Measurements from ENCODE around the gene PDF. TPM values are rescaled to one million over a fixed set of nuclear protein-coding genes. Genes with fewer than 3 reads are reported as not detected.

Gene PDF
- total and polyA plus RNA-seq, 2 donors (not counting 1 experiment from before 2014, with no cell fraction given) = 8.7 to 14.4 TPM

GRCh38 chr16:69338557-69339288 lies 8.3 kb upstream of the PDF start:
- Histone ChIP-seq H3K79me2 (ENCODE audit: control insufficient read depth, insufficient read depth, low read length) (peaks cover 39% of the 10 kb centered on the region), H3K9ac (ENCODE audit: insufficient read depth, low read length) (peak overlapping the region; percentile 73), H3K4me3 (replicated peaks in 1 of 4; ENCODE audit: control extremely low read depth in 1 of 4, insufficient read depth in 1 of 4, low read depth in 3 of 4, low read length in 4 of 4) (peak overlapping the region; percentile 40 to 88 (median 80)), H3K4me1 (ENCODE audit: control insufficient read depth, extremely low read depth, insufficient read depth, low read length) (peaks cover 6% of the 10 kb centered on the region), H3K36me3 (ENCODE audit: control insufficient read depth, insufficient read depth, low read length) (peaks cover 18% of the 10 kb centered on the region), H3K27me3 (ENCODE audit: control insufficient read depth, insufficient read depth, low read length) (no peaks in the 10 kb centered on the region), H3K9me3 (ENCODE audit: control insufficient read depth, insufficient read depth, low read depth, low read length) (no peaks in the 10 kb centered on the region), H4K20me1 (ENCODE audit: control insufficient read depth, extremely low read depth, insufficient read depth, low read length) (no peaks in the 10 kb centered on the region), H3K27ac (ENCODE audit: insufficient read depth, low read length) (peak overlapping the region; percentile 80), H3K4me2 (ENCODE audit: extremely low read depth, insufficient read depth, low read length) (peak overlapping the region; percentile 96), H2AFZ (ENCODE audit: low read length) (peak overlapping the region; percentile 37)
- DNase-seq (ENCODE audit: low read depth in 2 of 2) = no peak
- no peak for TF ChIP-seq EZH2 (IDR thresholded peaks at IDR 0.05; ENCODE audit: low read length, missing control alignments)
- TF ChIP-seq, protein P1, sequence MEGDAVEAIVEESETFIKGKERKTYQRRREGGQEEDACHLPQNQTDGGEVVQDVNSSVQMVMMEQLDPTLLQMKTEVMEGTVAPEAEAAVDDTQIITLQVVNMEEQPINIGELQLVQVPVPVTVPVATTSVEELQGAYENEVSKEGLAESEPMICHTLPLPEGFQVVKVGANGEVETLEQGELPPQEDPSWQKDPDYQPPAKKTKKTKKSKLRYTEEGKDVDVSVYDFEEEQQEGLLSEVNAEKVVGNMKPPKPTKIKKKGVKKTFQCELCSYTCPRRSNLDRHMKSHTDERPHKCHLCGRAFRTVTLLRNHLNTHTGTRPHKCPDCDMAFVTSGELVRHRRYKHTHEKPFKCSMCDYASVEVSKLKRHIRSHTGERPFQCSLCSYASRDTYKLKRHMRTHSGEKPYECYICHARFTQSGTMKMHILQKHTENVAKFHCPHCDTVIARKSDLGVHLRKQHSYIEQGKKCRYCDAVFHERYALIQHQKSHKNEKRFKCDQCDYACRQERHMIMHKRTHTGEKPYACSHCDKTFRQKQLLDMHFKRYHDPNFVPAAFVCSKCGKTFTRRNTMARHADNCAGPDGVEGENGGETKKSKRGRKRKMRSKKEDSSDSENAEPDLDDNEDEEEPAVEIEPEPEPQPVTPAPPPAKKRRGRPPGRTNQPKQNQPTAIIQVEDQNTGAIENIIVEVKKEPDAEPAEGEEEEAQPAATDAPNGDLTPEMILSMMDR (conservative IDR thresholded peaks at IDR 0.05 in 1 of 2, IDR thresholded peaks at IDR 0.05 in 1 of 2; ENCODE audit: low read depth in 1 of 2, low read length in 2 of 2) = no peak

- peaks cover 5% of the 10 kb centered on the region for H3K4me1 ChIP-seq (ENCODE audit: control insufficient read depth, extremely low read depth, insufficient read depth, low read length)
- no peaks in the 10 kb centered on the region for H3K27me3 ChIP-seq (ENCODE audit: control insufficient read depth, insufficient read depth, low read length)
- no peaks in the 10 kb centered on the region for H4K20me1 ChIP-seq (ENCODE audit: control insufficient read depth, extremely low read depth, insufficient read depth, low read length)
- no peaks in the 10 kb centered on the region for H3K9me3 ChIP-seq (ENCODE audit: control insufficient read depth, insufficient read depth, low read depth, low read length)
- no peak overlapping the region for H2AFZ ChIP-seq (ENCODE audit: low read length)
- peaks cover 16% of the 10 kb centered on the region for H3K36me3 ChIP-seq (ENCODE audit: control insufficient read depth, insufficient read depth, low read length)
- no peak overlapping the region for H3K4me2 ChIP-seq (ENCODE audit: extremely low read depth, insufficient read depth, low read length)
- no peak overlapping the region for H3K27ac ChIP-seq (ENCODE audit: insufficient read depth, low read length)
- no peak for DNase-seq (ENCODE audit: low read depth in 2 of 2)
- no peak for TF ChIP-seq EZH2 (IDR thresholded peaks at IDR 0.05; ENCODE audit: low read length, missing control alignments)
- TF ChIP-seq, protein P1 (conservative IDR thresholded peaks at IDR 0.05 in 1 of 2, IDR thresholded peaks at IDR 0.05 in 1 of 2; ENCODE audit: low read depth in 1 of 2, low read length in 2 of 2) = no peak
- no peak overlapping the region for H3K4me3 ChIP-seq (replicated peaks in 1 of 4; ENCODE audit: control extremely low read depth in 1 of 4, insufficient read depth in 1 of 4, low read depth in 3 of 4, low read length in 4 of 4)
- no peak overlapping the region for H3K9ac ChIP-seq (ENCODE audit: insufficient read depth, low read length)
- peaks cover 22% of the 10 kb centered on the region for H3K79me2 ChIP-seq (ENCODE audit: control insufficient read depth, insufficient read depth, low read length)
Observed at GRCh38 chr16:69334696-69335095, 4.3 kb upstream of the PDF start.

GRCh38 chr16:69329369-69330285 lies 761 bp downstream of the PDF start:
- Histone ChIP-seq H3K9me3 (ENCODE audit: control insufficient read depth, insufficient read depth, low read depth, low read length) (no peaks in the 10 kb centered on the region), H3K4me2 (ENCODE audit: extremely low read depth, insufficient read depth, low read length) (peak overlapping the region; percentile 94), H3K27me3 (ENCODE audit: control insufficient read depth, insufficient read depth, low read length) (no peaks in the 10 kb centered on the region), H3K79me2 (ENCODE audit: control insufficient read depth, insufficient read depth, low read length) (peaks cover 44% of the 10 kb centered on the region), H4K20me1 (ENCODE audit: control insufficient read depth, extremely low read depth, insufficient read depth, low read length) (no peaks in the 10 kb centered on the region), H3K36me3 (ENCODE audit: control insufficient read depth, insufficient read depth, low read length) (peaks cover 16% of the 10 kb centered on the region), H3K9ac (ENCODE audit: insufficient read depth, low read length) (peak overlapping the region; percentile 89), H3K4me3 (replicated peaks in 1 of 4; ENCODE audit: control extremely low read depth in 1 of 4, insufficient read depth in 1 of 4, low read depth in 3 of 4, low read length in 4 of 4) (peak overlapping the region; percentile 58 to 78 (median 76)), H2AFZ (ENCODE audit: low read length) (no peak overlapping the region), H3K4me1 (ENCODE audit: control insufficient read depth, extremely low read depth, insufficient read depth, low read length) (peaks cover 9% of the 10 kb centered on the region), H3K27ac (ENCODE audit: insufficient read depth, low read length) (peak overlapping the region; percentile 57)
- DNase-seq (ENCODE audit: low read depth in 2 of 2) = peak; percentile 14 to 26
- TF ChIP-seq, protein P1 (conservative IDR thresholded peaks at IDR 0.05 in 1 of 2, IDR thresholded peaks at IDR 0.05 in 1 of 2; ENCODE audit: low read depth in 1 of 2, low read length in 2 of 2) = no peak
- no peak for TF ChIP-seq EZH2 (IDR thresholded peaks at IDR 0.05; ENCODE audit: low read length, missing control alignments)

Measured in fibroblast of lung (primary cell).